Measurements from ENCODE around the gene IL16.

Gene IL16

GRCh38 chr15:81315452-81316175, 118.9 kb downstream of the IL16 start:
- no peaks in the 10 kb centered on the region for H3K9me3 ChIP-seq (ENCODE audit: insufficient read depth, low read length)
- H3K36me3 ChIP-seq (ENCODE audit: low read length): no peaks in the 10 kb centered on the region
- no peak overlapping the region for H3K4me2 ChIP-seq (ENCODE audit: low read depth, low read length, poor library complexity, severe bottlenecking)
- no peak overlapping the region for H3K4me3 ChIP-seq (ENCODE audit: insufficient read depth, low read length, poor library complexity, severe bottlenecking)
- H2AFZ ChIP-seq (ENCODE audit: low read depth, low read length, severe bottlenecking): no peak overlapping the region
- no peaks in the 10 kb centered on the region for H3K79me2 ChIP-seq (ENCODE audit: insufficient read depth, low read length)
- H3K9ac ChIP-seq (ENCODE audit: low read length): no peak overlapping the region
- H4K20me1 ChIP-seq (ENCODE audit: low read depth, low read length): no peaks in the 10 kb centered on the region
- H3K9me2 ChIP-seq (replicated peaks; ENCODE audit: insufficient read depth, low read length): no peaks in the 10 kb centered on the region
- no peaks in the 10 kb centered on the region for H3K27me3 ChIP-seq (ENCODE audit: low read length)
- no peak overlapping the region for H3K27ac ChIP-seq (ENCODE audit: low read depth, low read length)
- TF ChIP-seq, protein P1, sequence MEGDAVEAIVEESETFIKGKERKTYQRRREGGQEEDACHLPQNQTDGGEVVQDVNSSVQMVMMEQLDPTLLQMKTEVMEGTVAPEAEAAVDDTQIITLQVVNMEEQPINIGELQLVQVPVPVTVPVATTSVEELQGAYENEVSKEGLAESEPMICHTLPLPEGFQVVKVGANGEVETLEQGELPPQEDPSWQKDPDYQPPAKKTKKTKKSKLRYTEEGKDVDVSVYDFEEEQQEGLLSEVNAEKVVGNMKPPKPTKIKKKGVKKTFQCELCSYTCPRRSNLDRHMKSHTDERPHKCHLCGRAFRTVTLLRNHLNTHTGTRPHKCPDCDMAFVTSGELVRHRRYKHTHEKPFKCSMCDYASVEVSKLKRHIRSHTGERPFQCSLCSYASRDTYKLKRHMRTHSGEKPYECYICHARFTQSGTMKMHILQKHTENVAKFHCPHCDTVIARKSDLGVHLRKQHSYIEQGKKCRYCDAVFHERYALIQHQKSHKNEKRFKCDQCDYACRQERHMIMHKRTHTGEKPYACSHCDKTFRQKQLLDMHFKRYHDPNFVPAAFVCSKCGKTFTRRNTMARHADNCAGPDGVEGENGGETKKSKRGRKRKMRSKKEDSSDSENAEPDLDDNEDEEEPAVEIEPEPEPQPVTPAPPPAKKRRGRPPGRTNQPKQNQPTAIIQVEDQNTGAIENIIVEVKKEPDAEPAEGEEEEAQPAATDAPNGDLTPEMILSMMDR (IDR thresholded peaks at IDR 0.05; ENCODE audit: insufficient read depth, low read length, poor library complexity, severe bottlenecking): no peak
- no peak for TF ChIP-seq EZH2phosphoT487 (conservative IDR thresholded peaks at IDR 0.05; ENCODE audit: low read length)
- H3F3A ChIP-seq (ENCODE audit: insufficient read depth): peaks cover 6% of the 10 kb centered on the region

- Histone ChIP-seq H3K27me3 (ENCODE audit: low read length) (no peaks in the 10 kb centered on the region), H4K20me1 (ENCODE audit: low read depth, low read length) (no peaks in the 10 kb centered on the region), H3K27ac (ENCODE audit: low read depth, low read length) (no peak overlapping the region)
Measured at GRCh38 chr15:81316267-81316666, 119.6 kb downstream of the IL16 start.

DNA sequence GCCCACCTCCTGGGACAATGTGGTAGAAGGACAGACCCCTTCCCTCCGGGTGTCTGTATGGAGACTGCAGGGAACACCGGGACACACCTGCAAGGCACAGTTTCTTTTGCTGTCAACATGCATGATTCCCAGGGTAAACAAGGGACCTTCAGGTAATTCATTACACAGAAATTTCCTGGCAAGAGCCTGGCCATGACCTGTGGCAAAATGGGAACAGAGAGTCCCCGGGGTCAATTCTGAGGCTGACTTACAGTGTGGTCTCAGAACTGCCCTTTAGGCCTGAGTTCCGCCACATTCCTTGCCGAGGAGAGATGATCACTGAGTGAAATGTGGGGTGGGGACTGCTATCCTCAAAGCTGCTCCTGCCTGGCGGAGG, 121.0 kb downstream of the IL16 start:
- Histone ChIP-seq H4K20me1 (ENCODE audit: low read depth, low read length) (no peaks in the 10 kb centered on the region), H3K9ac (ENCODE audit: low read length) (no peak overlapping the region), H3K4me3 (ENCODE audit: insufficient read depth, low read length, poor library complexity, severe bottlenecking) (no peak overlapping the region), H3K9me3 (ENCODE audit: insufficient read depth, low read length) (no peaks in the 10 kb centered on the region), H3K79me2 (ENCODE audit: insufficient read depth, low read length) (no peaks in the 10 kb centered on the region), H3K9me2 (replicated peaks; ENCODE audit: insufficient read depth, low read length) (no peaks in the 10 kb centered on the region), H3K27me3 (ENCODE audit: low read length) (no peaks in the 10 kb centered on the region), H3F3A (ENCODE audit: insufficient read depth) (no peaks in the 10 kb centered on the region), H2AFZ (ENCODE audit: low read depth, low read length, severe bottlenecking) (no peak overlapping the region), H3K36me3 (ENCODE audit: low read length) (no peaks in the 10 kb centered on the region), H3K27ac (ENCODE audit: low read depth, low read length) (no peak overlapping the region; the same call in 1 of the 2 replicates), H3K4me2 (ENCODE audit: low read depth, low read length, poor library complexity, severe bottlenecking) (peak overlapping the region; percentile 25)
- TF ChIP-seq, protein P1 (IDR thresholded peaks at IDR 0.05; ENCODE audit: insufficient read depth, low read length, poor library complexity, severe bottlenecking): no peak
- no peak for TF ChIP-seq EZH2phosphoT487 (conservative IDR thresholded peaks at IDR 0.05; ENCODE audit: low read length)

More at GRCh38 chr15:81316267-81316666, 119.6 kb downstream of the IL16 start:
- no peaks in the 10 kb centered on the region for H3K79me2 ChIP-seq (ENCODE audit: insufficient read depth, low read length)
- no peak overlapping the region for H2AFZ ChIP-seq (ENCODE audit: low read depth, low read length, severe bottlenecking)
- H3K4me3 ChIP-seq (ENCODE audit: insufficient read depth, low read length, poor library complexity, severe bottlenecking): no peak overlapping the region
- peaks cover 4% of the 10 kb centered on the region for H3F3A ChIP-seq (ENCODE audit: insufficient read depth)
- no peak overlapping the region for H3K9ac ChIP-seq (ENCODE audit: low read length)
- H3K36me3 ChIP-seq (ENCODE audit: low read length): no peaks in the 10 kb centered on the region
- H3K9me2 ChIP-seq (replicated peaks; ENCODE audit: insufficient read depth, low read length): no peaks in the 10 kb centered on the region
- H3K4me2 ChIP-seq (ENCODE audit: low read depth, low read length, poor library complexity, severe bottlenecking): no peak overlapping the region
- no peaks in the 10 kb centered on the region for H3K9me3 ChIP-seq (ENCODE audit: insufficient read depth, low read length)
- TF ChIP-seq, protein P1 (IDR thresholded peaks at IDR 0.05; ENCODE audit: insufficient read depth, low read length, poor library complexity, severe bottlenecking): no peak
- TF ChIP-seq EZH2phosphoT487 (conservative IDR thresholded peaks at IDR 0.05; ENCODE audit: low read length): no peak

Measured in SU-DHL-6 (cell line).